Activated T-cell treated with anti-CD3 and anti-CD28 coated beads, Interleukin-2, amount 50 U/mL, for 72 hours (primary cell): ENCODE results near the gene SYT14. TPM values are rescaled to one million over a fixed set of nuclear protein-coding genes. Genes with fewer than 3 reads are reported as not detected.
"Not testable (repeated sequence)": the region's sequence is repeated elsewhere in the genome, so short reads cannot be mapped to it uniquely, and the experiment has no call there.

Experiments used
- ATAC-seq, 2 donors: fragments of 150-1000 bp; cut with Tn5 transposase; replicated peaks in 1 of 2; 2 replicates each; pipeline ENCODE4 v1.10.0; 2021; ENCODE audit warnings: moderate library complexity in 2 of 2, mild to moderate bottlenecking in 1 of 2
- DNase-seq, 2 donors: peaks; one replicate each; pipeline ENCODE4 v3.0.0; 2021 to 2022; ENCODE audit warnings: mixed read lengths in 1 of 2
- H3K27ac Mint-ChIP-seq: one replicate; pipeline ENCODE4 v1.8.0; 2022; ENCODE audit warnings: mild to moderate bottlenecking, moderate library complexity, mixed read lengths
- H3K27me3 Mint-ChIP-seq: one replicate; pipeline ENCODE4 v1.8.0; 2022; ENCODE audit warnings: low read depth, mixed read lengths
- H3K36me3 Mint-ChIP-seq, 2 donors: one replicate each; pipeline ENCODE4 v1.8.0; 2022; ENCODE audit warnings: mixed read lengths in 2 of 2, mild to moderate bottlenecking in 1 of 2; ENCODE audit not compliant: insufficient read depth in 2 of 2
- H3K4me1 Mint-ChIP-seq: one replicate; pipeline ENCODE4 v1.8.0; 2022; ENCODE audit warnings: low read depth, mixed read lengths
- H3K4me3 Mint-ChIP-seq, 2 donors: one replicate each; pipeline ENCODE4 v1.8.0; 2022; ENCODE audit warnings: mild to moderate bottlenecking in 2 of 2, mixed read lengths in 2 of 2, moderate library complexity in 2 of 2
- H3K9me3 Mint-ChIP-seq, 2 donors: one replicate each; pipeline ENCODE4 v1.8.0; 2022; ENCODE audit warnings: mixed read lengths in 2 of 2
- total RNA-seq, 2 donors: library from RNA; stranded (reverse); gene quantifications; one replicate each; pipeline ENCODE4 v1.2.3, GENCODE V29; 2022

Gene SYT14
- total RNA-seq, 2 donors from 2014 or later, result not detected

DNA sequence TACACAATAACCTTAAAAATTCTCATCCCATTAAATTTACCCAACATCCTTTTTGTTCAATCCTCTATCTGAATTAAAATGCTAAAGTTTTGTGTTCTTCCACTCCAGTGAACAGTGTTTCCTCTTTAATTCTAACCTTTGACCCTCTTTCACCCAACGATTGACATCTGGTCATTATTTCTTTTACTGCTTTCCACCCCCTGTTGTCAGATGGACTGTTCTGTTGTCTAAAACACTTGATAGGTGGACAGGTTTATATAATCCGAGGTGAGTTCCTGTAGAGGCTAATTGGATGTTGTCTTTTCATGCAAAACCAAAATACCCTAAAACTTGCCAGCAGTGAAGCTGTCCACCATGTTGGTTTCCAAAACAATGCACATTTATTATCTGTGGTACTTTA lies 221.2 kb downstream of the SYT14 start:
- H3K27me3 Mint-ChIP-seq, result no peaks in the 10 kb centered on the region
- no peak overlapping the region for H3K4me3 Mint-ChIP-seq
- no peak for DNase-seq
- no peaks in the 10 kb centered on the region for H3K36me3 Mint-ChIP-seq
- no peak overlapping the region for H3K27ac Mint-ChIP-seq
- ATAC-seq, result no peak
- H3K9me3 Mint-ChIP-seq, result no peaks in the 10 kb centered on the region
- no peaks in the 10 kb centered on the region for H3K4me1 Mint-ChIP-seq

- no peak for ATAC-seq
- Mint-ChIP-seq H3K27ac (no peak overlapping the region), H3K27me3 (peaks cover 6% of the 10 kb centered on the region), H3K4me1 (no peaks in the 10 kb centered on the region), H3K36me3 (no peaks in the 10 kb centered on the region), H3K9me3 (no peaks in the 10 kb centered on the region), H3K4me3 (no peak overlapping the region)
- no peak for DNase-seq
Measured at GRCh38 chr1:210170220-210170619, 232.2 kb downstream of the SYT14 start.

- Mint-ChIP-seq H3K9me3 (no peaks in the 10 kb centered on the region), H3K27ac (no peak overlapping the region), H3K36me3 (no peaks in the 10 kb centered on the region), H3K4me3 (no peak overlapping the region), H3K27me3 (peaks cover 12% of the 10 kb centered on the region), H3K4me1 (no peaks in the 10 kb centered on the region)
- ATAC-seq, result no peak
- DNase-seq, result no peak
Measured at GRCh38 chr1:210174133-210174532, 236.1 kb downstream of the SYT14 start.

GRCh38 chr1:210185063-210185462 lies 247.0 kb downstream of the SYT14 start:
- no peak overlapping the region for H3K27ac Mint-ChIP-seq
- DNase-seq (no peak), ATAC-seq (no peak)
- peaks cover 11% of the 10 kb centered on the region for H3K27me3 Mint-ChIP-seq
- no peaks in the 10 kb centered on the region for H3K9me3 Mint-ChIP-seq
- H3K4me3 Mint-ChIP-seq, result no peak overlapping the region
- no peaks in the 10 kb centered on the region for H3K36me3 Mint-ChIP-seq
- H3K4me1 Mint-ChIP-seq, result no peaks in the 10 kb centered on the region

- not testable (repeated sequence) for H3K4me3 Mint-ChIP-seq, H3K27me3 Mint-ChIP-seq, DNase-seq, H3K27ac Mint-ChIP-seq, H3K9me3 Mint-ChIP-seq, H3K4me1 Mint-ChIP-seq, ATAC-seq, H3K36me3 Mint-ChIP-seq
Measured at GRCh38 chr1:210187849-210188606, 250.0 kb downstream of the SYT14 start.

GRCh38 chr1:210189426-210189825 lies 251.4 kb downstream of the SYT14 start:
- Mint-ChIP-seq H3K4me3 (no peak overlapping the region), H3K36me3 (no peaks in the 10 kb centered on the region), H3K27me3 (no peaks in the 10 kb centered on the region), H3K4me1 (no peaks in the 10 kb centered on the region), H3K27ac (no peak overlapping the region), H3K9me3 (no peaks in the 10 kb centered on the region)
- DNase-seq (no peak), ATAC-seq (no peak)

GRCh38 chr1:210195635-210196160 lies 257.7 kb downstream of the SYT14 start:
- H3K36me3 Mint-ChIP-seq, result peaks cover 2 to 9% of the 10 kb centered on the region in 2 donors
- ATAC-seq (no peak), DNase-seq (no peak)
- peaks cover under 1% of the 10 kb centered on the region for H3K27me3 Mint-ChIP-seq
- no peaks in the 10 kb centered on the region for H3K4me1 Mint-ChIP-seq
- H3K27ac Mint-ChIP-seq, result no peak overlapping the region
- H3K4me3 Mint-ChIP-seq, result no peak overlapping the region
- H3K9me3 Mint-ChIP-seq, result peaks cover 0 to 3% of the 10 kb centered on the region in 2 donors

GRCh38 chr1:210196266-210196665 lies 258.2 kb downstream of the SYT14 start:
- not testable (repeated sequence) for H3K4me3 Mint-ChIP-seq, H3K9me3 Mint-ChIP-seq, ATAC-seq, H3K27ac Mint-ChIP-seq, H3K4me1 Mint-ChIP-seq, DNase-seq, H3K27me3 Mint-ChIP-seq, H3K36me3 Mint-ChIP-seq

DNA sequence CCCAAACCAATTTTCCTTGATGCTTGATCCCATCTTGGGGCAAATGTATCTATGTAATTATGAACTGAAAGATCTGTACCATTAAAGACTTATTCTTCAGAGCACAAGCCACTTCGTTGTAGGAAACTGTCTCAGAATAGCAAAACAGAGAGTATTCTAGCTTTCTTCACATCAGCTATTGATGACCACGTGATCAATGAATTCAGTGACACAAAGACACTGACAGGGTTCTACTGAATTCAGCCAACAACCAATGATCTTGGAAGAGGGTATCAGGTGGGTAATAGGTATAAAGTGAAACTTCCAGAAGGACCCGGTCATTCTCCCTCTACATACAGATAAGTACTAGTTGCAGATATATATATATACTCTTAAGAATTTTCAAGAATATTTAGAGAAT lies 260.8 kb downstream of the SYT14 start:
- Mint-ChIP-seq H3K4me1 (no peaks in the 10 kb centered on the region), H3K27me3 (peaks cover 12% of the 10 kb centered on the region), H3K4me3 (no peak overlapping the region), H3K36me3 (peaks cover 2 to 9% of the 10 kb centered on the region in 2 donors), H3K27ac (no peak overlapping the region), H3K9me3 (peaks cover 0 to 3% of the 10 kb centered on the region in 2 donors)
- no peak for DNase-seq
- no peak for ATAC-seq

- peaks cover 0 to 3% of the 10 kb centered on the region in 2 donors for H3K9me3 Mint-ChIP-seq
- no peak for ATAC-seq
- DNase-seq, result no peak
- H3K27me3 Mint-ChIP-seq, result peaks cover 12% of the 10 kb centered on the region
- H3K36me3 Mint-ChIP-seq, result peaks cover 2 to 9% of the 10 kb centered on the region in 2 donors
- H3K4me1 Mint-ChIP-seq, result no peaks in the 10 kb centered on the region
- H3K4me3 Mint-ChIP-seq, result no peak overlapping the region
- H3K27ac Mint-ChIP-seq, result no peak overlapping the region
Measured at GRCh38 chr1:210200124-210200736, 262.2 kb downstream of the SYT14 start.

GRCh38 chr1:210201681-210202080 lies 263.7 kb downstream of the SYT14 start:
- DNase-seq, result no peak
- no peaks in the 10 kb centered on the region for H3K4me1 Mint-ChIP-seq
- no peaks in the 10 kb centered on the region for H3K9me3 Mint-ChIP-seq
- H3K27ac Mint-ChIP-seq, result no peak overlapping the region
- H3K36me3 Mint-ChIP-seq, result no peaks in the 10 kb centered on the region
- peaks cover 14% of the 10 kb centered on the region for H3K27me3 Mint-ChIP-seq
- ATAC-seq, result no peak
- no peak overlapping the region for H3K4me3 Mint-ChIP-seq

DNA sequence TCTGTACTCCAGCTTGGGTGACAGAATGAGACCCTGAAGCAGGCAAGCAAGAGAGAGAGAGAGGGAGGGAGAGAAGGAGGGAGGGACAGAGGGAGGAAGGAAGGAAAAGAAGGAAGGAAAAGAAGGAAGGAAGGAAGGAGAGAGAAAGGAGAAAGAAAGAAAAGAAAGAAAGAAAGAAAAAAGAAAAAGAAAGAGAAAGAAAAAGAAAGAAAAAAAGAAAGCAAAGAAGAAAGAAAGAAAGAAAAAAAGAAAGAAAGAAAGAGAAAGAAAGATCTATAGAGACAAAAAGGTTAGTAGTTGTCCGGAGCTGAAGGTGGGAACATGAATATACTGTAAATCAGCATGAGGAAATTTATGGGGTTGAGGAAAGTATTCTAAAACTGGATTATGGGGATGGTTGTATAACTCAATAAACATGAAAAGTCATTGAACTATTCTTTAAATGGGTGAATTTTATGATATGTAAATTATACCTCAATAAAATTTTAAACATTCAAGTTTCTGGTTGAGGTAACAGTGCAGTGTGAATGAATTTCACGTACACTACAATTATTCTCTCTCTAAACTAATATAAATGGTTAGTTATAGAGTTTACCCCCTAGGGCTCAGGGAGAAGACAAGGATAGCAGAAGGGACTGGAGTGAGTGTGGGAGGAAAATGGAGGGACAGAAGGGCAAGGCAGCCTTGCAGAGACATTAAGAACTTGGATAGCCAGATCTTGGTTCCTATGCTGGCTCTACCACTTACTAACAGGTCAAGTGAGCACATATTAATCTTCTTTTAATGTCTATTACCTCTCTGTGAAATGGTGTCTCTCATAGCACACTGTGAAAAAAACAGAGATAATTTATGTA lies 269.8 kb downstream of the SYT14 start:
- Mint-ChIP-seq H3K27ac (no peak overlapping the region), H3K4me3 (no peak overlapping the region), H3K27me3 (peaks cover 15% of the 10 kb centered on the region), H3K9me3 (no peaks in the 10 kb centered on the region), H3K36me3 (no peaks in the 10 kb centered on the region), H3K4me1 (no peaks in the 10 kb centered on the region)
- no peak for ATAC-seq
- no peak for DNase-seq

- no peak for DNase-seq
- ATAC-seq, result no peak
- H3K36me3 Mint-ChIP-seq, result no peaks in the 10 kb centered on the region
- no peak overlapping the region for H3K4me3 Mint-ChIP-seq
- no peak overlapping the region for H3K27ac Mint-ChIP-seq
- no peaks in the 10 kb centered on the region for H3K9me3 Mint-ChIP-seq
- no peaks in the 10 kb centered on the region for H3K4me1 Mint-ChIP-seq
- H3K27me3 Mint-ChIP-seq, result peaks cover 31% of the 10 kb centered on the region
Measured at GRCh38 chr1:210213335-210213734, 275.3 kb downstream of the SYT14 start.
